Activated CD4-positive, alpha-beta T cell treated with anti-CD3 and anti-CD28 coated beads for 48 hours (primary cell): ENCODE measurements around the gene MIGA2.
"Not testable (repeated sequence)": the region's sequence is repeated elsewhere in the genome, so short reads cannot be mapped to it uniquely, and the experiment has no call there.

Experiments used
- DNase-seq: peaks from one replicate; pipeline ENCODE4 v3.0.0-alpha.2; 2020

MIGA2 gene, protein sequence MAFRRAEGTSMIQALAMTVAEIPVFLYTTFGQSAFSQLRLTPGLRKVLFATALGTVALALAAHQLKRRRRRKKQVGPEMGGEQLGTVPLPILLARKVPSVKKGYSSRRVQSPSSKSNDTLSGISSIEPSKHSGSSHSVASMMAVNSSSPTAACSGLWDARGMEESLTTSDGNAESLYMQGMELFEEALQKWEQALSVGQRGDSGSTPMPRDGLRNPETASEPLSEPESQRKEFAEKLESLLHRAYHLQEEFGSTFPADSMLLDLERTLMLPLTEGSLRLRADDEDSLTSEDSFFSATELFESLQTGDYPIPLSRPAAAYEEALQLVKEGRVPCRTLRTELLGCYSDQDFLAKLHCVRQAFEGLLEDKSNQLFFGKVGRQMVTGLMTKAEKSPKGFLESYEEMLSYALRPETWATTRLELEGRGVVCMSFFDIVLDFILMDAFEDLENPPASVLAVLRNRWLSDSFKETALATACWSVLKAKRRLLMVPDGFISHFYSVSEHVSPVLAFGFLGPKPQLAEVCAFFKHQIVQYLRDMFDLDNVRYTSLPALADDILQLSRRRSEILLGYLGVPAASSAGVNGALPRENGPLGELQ

DNA sequence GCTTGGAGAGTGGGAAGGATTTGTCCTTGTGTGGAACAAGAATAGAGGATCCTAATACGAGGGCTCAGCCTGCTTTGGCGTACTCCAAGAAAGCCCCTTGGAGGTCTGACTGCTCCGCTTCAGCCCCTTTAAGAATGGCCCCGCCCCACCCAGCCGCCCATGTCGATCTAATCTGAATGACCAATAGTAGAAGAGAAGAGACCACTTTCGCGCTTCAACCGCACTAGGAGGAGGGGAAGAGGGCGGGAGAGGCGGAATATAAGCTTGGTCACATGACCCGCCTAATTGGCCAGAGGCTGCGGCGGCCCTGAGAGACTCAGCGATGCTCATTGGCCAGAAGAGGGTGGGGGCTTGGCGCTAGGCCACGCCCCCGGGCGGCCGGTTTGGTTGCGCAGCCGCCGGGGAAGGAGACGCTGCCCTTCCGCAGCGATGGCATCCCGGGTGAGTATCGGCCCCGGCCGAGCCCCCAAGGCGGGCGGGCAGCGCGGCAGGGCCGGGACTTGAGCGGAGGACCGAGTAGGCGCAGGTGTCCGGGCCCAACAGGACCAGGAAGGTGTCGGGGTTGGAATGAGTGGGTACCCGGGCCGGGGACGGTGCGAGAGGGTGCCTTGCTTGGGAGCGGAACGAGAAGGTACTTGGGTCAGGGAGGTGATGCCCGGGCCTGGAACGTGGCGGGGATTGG is at the start of gene MIGA2:
TSS of gene MIGA2 (plus strand) at position 386 of the 682 bp plus-strand sequence. CDS start 3,969 bp downstream, outside the sequence.
- peak; percentile 95 for DNase-seq

DNA sequence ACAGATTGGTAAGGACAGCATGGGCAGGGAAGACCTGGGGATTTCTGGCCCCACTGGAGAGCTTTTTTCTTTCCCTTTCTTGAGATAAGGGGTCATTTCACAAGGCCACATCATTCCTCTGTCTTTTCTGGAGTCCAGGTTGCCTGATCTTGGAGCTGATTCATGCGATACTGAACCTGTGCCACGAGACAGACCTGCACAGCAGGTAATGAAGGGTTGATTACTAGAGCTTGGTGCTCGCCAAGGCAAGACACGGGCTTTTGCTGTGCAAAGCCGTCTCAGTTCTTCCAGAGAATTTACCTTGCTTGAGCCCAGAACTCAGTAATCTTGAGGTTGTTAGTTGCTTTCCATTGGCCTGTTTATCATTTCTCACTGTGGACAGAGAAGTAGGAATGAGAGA is 49.8 kb upstream of the MIGA2 start:
- no peak for DNase-seq

DNA sequence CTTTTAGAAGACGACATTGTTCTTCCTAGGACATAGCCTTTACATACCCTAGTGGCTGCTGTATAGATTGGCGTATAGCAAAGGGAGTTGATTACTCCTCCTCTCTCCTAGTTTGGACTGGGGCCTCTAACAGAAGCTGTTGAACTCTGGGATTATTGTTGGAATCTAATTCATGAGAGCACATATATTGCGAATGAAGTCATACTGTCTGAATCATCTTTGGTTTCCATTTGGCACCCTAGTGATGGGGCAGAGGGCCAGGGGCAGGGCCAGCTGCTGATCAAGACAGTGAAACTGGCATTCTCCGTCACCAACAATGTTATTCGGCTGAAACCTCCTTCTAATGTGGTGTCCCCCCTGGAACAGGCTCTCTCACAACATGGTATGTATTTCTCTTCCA is 48.6 kb upstream of the MIGA2 start:
- no peak for DNase-seq

DNA sequence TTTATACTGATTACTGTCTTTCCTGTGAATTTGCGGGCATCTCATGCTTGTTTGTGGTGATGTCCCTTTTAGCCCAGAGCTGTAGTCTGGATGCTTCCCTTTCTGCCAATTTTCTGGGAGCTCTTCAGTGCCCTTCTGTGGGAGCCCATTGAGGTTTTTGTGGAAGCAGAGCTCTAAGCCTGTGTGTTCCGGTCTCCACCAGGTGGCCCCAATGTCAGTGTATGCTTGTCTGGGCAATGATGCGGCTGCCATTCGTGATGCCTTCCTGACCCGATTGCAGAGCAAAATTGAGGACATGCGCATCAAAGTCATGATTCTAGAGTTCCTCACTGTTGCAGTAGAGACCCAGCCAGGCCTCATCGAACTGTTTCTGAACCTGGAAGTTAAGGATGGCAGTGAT is 43.4 kb upstream of the MIGA2 start:
- DNase-seq = no peak

DNA sequence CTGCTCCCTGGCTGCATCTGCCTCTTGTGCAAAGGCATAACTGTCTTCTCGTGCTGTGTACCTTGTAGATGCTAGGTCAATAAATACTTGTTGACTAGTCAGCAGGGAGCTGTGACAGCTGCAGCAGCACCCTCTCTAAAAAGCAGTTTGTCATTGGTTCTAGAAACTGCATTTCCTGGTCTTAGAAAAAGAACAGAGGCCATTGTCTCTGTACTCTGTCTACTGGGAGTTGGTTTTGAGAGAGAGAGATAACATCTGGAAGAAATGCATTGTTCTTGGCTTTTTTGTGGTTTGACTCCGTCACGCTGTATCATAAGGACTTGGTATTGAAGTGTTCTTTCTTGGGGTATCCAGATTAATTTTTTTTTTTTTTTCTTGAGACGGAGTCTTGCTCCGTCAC is 40.6 kb upstream of the MIGA2 start:
- no peak for DNase-seq

DNA sequence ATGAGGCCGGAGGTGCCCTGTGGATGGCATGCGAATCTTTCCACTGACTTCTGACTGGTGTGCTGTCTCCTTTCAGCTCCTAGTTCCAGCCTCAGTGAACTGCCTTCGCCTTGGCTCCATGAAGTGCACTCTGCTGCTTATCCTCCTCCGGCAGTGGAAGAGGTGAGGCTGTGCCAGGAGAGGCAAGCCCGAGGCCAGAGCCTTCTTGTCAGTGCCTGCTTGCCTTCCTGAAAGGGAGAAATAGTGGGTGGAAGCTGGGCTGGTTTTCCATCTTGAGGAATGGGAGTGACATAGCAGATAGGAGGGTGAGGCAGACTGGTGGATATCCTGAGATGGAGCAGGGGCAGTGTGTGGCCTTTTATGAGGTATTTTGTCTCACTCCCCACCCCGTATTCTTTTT is 38.0 kb upstream of the MIGA2 start:
- DNase-seq = no peak

DNA sequence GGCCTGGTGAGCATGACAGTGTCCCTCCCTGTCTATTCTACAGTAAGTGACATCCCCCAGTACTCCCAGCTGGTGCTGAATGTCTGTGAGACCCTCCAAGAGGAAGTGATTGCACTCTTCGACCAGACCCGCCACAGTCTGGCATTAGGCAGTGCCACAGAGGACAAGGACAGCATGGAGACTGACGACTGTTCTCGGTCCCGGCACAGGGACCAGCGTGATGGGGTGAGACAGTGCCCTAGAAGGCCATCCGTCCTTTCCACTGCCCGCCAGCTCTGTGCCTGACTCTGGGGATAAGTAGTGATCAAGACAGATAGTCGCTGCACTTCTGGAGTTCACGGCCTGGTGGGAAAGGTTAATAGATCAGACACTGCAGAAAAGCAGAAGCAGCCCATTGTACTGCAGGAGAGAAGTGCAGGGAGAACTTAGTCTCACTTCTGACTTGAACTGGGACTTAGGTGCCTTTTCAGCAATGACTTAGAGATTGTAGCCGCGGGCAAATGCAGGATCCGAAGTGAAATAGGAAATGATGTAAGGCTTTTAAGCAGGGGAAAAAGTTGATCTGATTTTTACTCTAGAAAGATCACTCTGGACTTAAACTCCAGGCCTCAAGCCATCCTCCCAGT is 36.7 kb upstream of the MIGA2 start:
- DNase-seq = no peak

DNA sequence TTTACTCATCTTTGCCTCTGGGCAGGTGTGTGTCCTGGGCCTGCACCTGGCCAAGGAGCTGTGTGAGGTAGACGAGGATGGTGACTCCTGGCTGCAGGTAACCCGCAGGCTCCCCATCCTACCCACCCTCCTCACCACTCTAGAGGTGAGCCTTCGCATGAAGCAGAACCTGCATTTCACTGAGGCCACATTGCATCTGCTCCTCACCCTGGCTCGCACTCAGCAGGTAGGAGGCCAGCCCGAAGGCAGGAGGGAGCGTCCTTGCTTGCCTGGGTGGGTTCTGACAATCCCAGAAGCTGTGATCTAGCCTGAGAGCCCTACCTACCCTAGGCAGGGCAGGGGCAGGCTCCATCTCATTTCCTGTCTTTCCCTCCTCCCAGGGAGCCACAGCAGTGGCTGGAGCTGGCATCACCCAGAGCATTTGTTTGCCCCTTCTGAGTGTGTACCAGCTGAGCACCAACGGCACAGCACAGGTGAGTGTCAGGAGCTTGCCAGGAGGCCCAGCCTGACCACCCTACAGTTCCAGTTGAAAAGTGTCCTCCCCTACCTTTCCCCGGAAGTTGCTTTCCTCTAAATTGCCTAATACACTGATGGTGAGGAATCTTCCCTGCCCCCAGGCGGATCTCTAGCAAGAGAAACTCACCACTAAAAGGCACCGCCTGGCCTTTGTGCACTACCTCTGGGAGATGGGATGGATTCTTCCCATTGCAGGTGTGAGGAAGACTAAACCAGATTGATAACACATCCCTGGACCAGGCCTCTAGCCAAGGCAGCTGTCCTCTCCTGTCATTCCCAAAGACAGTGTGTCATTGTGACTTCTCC is 34.7 kb upstream of the MIGA2 start:
- DNase-seq = no peak

DNA sequence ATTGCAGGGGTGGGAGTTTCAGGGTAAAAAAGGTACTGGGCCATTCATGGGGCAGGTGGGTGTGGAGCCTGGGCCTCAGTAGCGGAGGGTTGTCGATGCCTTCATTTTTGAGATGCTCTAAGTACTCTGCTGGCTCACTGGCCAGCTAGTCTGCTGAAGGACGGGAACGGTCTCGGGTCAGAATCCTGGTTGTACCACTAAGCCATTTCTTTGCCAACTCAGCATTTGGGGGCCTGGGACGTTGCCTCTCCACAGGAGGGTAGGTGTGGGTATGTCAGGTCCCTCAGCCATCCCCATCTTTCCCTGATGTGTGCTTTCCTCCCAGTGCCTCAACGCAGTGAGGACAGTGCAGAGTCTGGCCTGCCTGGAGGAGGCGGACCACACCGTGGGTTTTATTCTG is 33.4 kb upstream of the MIGA2 start:
- no peak for DNase-seq

DNA sequence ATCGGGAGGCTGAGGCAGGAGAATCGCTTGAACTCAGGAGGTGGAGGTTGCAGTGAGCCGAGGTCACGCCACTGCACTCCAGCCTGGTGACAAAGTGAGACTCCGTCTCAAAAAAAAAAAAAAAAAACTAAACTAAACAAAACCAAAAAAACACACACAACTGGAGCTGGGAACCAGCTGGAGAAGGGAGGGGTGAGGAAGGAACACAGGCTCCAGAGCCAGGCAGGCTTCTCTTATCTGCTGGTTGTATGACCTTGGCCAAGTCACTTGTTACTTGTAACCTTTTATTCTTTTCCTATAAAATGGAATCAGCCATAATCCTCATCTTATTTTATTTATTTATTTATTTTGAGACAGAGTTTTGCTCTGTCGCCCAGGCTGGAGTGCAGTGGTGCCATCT is 32.3 kb upstream of the MIGA2 start:
- DNase-seq = not testable (repeated sequence)

DNA sequence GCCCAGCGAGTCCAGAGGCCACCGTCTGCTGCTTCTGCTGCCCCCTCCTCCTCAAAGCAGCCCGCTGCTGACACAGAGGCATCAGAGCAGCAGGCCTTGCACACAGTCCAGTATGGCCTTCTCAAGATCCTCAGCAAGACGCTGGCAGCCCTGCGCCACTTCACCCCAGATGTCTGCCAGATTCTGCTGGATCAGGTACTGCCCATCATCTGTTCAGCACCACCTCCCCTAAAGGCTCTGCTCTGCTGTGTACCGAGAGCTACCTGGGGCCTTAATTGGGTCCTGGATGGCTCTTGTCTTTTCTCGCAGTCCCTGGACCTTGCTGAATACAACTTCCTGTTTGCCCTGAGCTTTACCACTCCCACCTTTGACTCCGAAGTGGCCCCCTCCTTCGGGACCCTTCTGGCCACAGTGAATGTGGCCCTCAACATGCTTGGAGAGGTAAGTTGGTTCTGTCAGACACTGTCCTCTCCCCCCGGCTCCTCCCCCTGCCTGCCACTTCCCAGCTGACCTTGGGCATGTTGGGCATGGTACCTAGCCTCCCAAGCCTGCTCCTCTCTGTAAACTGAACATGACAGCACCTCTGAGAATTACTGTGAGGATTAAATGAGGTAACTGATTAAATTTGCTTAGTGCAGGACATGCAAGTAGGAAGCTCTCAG is 31.0 kb upstream of the MIGA2 start:
- no peak for DNase-seq

DNA sequence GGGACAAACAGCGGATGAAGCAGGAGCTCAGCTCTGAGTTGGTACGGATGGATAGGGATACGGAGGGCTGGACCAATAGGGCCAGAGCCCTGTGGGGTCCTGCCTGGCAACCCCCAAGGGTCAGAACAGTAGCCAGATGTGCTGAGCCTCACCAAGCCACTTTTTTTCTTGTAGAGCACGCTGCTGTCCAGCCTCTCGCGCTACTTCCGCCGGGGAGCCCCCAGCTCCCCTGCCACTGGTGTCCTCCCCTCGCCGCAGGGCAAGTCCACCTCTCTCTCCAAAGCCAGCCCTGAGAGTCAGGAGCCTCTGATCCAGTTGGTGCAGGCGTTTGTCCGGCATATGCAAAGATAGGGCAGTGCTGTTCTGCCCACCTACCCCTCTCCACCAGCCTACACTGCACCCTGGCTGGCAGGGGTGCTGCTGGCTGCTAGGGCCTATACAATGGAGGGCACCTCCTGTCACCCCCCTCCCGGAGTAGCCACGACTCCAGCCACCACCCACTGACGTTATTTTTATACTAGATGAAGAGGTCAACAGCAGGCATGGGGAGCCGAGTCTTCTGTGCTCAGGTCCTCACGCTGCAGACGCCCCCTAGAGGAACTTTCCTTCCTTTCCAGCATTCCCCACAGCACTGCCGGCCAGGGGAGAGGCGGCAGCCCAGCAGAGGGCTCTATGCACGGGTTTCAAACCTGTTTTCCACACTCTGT is 29.9 kb upstream of the MIGA2 start:
- peak; percentile 65 for DNase-seq

DNA sequence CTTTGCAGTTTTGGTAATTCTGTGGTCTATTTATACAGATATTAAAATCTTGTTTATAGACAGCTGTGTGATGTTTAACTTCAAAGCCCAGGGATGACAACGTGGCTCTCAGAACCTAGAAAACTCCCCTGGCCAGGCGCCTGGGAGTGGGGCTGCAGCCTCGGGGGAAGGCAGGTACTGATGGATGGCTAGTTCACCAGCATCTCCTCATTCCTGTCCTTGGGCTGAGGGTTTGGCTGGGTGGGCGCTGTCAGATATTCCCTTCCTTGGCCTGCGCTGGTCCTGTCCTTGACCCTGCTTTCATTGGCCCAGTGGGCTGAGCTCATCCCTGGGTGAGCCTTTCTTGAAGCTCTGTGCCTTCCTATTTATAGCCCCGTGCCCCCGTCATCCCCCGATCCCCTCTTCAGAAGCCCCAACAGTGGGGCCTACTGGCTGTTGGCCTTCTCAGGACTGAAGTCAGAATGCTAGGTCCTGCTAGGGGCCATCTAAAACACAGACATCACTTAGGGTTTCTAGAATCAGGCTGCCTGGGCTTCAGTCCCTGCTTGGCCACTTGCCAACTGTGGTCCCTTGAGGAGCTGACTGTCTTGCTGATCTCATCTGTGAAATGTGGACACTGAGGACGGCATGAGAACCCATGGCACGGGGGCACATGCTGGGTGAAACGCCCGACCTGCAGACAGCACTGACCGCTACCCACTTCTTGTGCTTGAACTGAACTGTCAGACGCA is 29.2 kb upstream of the MIGA2 start:
- DNase-seq = no peak

DNA sequence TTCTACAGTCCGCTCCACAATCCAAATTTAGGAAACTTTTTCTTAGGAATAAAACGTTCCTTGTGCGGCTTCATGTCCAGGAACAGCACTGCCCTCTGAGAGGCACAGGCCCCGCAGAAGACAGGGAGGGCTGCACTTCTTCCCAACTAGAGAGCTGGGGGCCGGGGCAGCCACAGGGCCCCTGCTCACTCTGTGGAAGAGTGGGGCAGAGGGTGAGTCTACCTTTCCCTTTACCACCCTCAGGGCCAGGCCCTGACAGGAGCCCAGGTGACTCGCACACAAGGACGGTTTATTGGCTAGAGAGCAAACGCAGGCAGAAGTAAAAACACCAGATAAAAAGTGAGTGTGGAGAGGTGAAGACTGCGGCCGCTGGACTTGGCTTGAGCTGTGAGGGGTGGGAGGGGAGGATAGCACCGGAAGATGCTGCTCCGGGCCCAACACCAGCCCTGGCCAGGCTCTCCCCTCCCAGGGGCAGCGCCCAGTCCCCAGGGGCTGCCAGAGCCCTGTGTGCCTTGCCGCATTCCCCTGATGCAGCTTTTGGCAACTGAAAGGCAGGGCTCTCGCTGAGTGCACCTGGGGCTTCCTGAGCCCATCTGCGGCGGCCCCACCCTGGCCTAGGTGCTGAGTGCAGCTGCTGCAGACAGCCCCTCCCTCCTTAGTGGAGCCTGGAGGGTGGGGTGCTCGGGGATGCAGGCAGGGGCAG is 28.5 kb upstream of the MIGA2 start:
- no peak for DNase-seq

DNA sequence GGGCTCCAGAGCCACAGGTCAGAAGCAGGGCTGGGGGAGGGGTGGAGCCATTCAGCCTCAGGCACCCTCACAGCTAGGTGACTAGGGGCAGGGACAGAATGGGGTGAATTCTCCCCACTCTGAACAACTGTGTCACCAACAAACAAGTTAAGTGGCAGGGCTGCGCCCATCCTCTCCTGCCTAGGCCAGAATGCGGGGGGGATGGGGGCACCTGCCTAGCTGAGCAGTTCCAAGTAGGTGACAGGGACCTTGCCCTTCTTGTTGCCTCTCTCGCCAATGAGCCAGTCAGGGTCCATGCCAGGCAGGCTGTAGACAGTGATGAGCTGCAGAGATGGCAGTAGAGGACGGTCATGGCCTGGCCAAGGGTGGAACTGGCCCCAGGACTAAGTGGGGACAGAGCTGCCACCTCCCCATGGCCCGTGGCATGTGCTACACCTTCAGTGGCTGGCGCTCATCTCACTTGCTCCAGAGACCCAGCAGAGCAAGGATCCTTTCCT is 27.9 kb upstream of the MIGA2 start:
- no peak for DNase-seq

DNA sequence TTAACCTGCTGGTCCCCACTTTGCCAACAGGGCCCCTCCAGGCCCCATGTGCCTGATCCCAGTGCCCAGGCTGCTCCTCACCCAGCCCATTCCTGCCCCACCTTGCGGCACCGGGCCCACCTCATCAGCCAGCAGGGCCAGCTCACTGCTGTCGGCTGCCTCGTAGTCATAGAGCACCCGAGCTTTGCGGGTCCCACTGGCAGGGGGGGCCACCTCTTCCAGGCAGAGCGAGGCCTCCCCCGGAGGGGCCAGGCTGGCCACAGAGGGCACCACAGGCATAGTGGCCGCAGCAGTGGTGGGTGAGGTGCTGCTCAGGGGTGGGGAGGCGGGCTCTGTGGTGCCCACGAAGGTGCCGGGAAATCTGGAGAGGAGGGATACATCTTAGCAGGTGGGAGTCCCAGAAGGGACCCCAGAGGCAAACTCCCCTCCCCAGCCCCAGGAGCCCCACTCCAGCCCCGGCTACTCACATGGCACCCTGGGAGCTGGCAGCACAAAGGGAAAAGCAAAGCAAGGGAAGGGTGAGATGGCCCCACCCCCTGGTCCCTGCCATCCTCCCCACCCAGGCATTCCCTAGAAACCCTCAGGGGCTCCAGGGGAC is 27.3 kb upstream of the MIGA2 start:
- no peak for DNase-seq

DNA sequence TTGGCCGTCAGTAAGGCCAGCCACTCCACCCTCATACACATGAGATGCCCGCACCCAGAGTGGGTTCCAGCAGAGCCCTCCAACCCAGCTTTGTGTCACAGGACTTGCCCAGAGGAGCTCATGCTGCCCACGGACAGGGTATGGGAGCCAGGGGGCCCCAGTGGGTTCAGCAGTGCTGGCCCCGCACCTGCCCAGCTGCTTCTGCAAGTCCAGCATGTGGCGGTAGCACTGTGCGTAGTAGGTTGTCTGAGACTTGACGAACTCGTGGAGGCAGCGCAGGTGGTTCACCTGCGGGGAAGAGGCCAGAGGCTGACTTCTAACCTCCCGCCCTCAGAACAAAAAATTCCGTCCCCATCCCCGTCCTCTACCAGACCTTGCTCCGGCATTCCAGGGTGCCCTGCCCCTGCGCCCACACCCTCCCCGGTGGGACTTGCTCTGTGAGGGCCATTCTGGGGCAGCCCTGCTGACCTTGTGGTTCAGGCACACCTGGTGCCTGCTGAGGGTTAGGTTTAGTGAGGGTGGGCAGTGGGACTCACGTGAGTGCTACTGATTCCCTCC is 26.8 kb upstream of the MIGA2 start:
- DNase-seq = no peak

DNA sequence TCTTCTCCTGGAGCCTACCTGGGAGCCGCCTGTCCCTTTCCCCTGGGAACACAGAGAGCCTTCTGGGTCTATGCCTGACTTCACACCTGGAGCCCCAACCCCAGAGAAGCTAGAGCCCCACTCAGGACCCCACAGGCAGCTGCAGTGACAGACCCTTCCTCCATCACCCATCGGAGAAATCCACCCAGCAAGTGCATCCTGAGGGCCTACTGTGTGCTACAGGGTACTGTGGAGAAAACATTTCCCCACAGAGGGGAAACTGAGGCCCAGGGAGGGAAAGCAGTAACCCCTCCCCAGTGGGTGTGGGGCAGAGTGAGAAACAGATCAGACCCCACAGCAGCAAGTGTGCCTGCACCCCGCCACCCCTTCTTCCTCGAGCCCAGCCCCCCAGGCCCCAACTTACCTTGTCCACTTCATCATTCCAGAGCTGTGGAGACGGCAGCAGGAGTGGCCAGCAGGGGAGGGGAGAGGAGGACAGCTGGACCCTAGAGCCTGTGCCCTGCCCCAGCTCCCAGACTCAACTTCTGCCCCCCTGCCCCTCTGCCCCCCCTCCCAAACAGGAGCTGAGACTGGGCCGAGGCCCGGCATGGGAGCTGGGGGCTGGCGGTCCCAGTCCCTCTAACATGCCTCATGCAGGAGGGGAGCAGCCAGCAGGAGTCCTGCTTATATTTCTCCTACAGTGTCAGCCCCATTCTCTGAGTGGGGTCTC is 26.0 kb upstream of the MIGA2 start:
- DNase-seq = no peak

DNA sequence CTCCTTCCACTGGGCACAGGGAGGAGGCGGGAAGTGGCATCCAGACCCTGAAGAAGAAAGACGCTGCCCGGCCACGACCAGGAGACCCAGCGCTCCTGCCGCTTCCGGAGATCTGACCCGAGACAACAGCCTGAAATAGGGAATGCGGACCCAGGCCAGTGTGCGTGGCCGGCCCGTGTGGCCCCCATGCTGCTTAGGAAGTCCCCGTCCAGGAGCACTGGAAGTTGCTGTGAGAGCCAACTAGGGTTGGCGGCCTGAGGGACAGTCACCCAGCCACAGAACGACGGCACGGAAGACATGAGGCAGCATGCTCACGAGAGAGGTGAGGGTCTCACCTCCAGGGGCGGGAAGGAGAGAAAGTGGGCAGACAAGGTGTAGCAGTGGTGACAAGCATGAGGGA is 25.3 kb upstream of the MIGA2 start:
- no peak for DNase-seq
